Endothelial cell of umbilical vein (primary cell): ENCODE data around the gene NPHS1. TPM values are rescaled to one million over a fixed set of nuclear protein-coding genes. Genes with fewer than 3 reads are reported as not detected.

Experiments used
- BruUV-seq: library from RNA; stranded (reverse); fragments of 400-500 nt; replicated peaks from 2 replicates; lab custom pipeline; 2021; lab: Mats Ljungman, UMichigan
- CTCF ChIA-PET: fragments of 300-600, 350-600 bp; sonication (Branson Sonifier 250); formaldehyde crosslinking; loops from one replicate; lab custom pipeline; 2021; ENCODE audit warnings: antibody characterized with exemption, inconsistent platforms; lab: Charles Lee
- POLR2A ChIA-PET: fragments of 300-600, 350-600 bp; sonication (Branson Sonifier 250); formaldehyde crosslinking; loops from one replicate; lab custom pipeline; 2021; ENCODE audit warnings: antibody characterized with exemption, inconsistent platforms; lab: Charles Lee
- DNase-seq: peaks from one replicate; pipeline ENCODE4 v3.0.0-alpha.2; 2011; ENCODE audit warnings: low read depth, low spot score
- FAIRE-seq: peaks from 2 replicates; lab custom pipeline; 2011; peaks lifted over from hg19 to GRCh38; lab: Jason Lieb, UNC
- H2AFZ ChIP-seq: 2 replicates; pipeline ENCODE4 v1.6.0; 2012; ENCODE audit warnings: low read depth, low read length, control low read depth, inconsistent platforms
- H3K27ac ChIP-seq: 2 replicates; pipeline ENCODE4 v1.5.1; 2011; ENCODE audit warnings: low read depth, mild to moderate bottlenecking, control low read depth, low read length, moderate library complexity; ENCODE audit not compliant: insufficient read depth
- H3K27me3 ChIP-seq, 2 experiments: 2 replicates each; pipeline versions ENCODE4 v1.6.0 to v1.6.1; 2011; ENCODE audit warnings: low read length in 2 of 2, mixed read lengths in 1 of 2; ENCODE audit not compliant: control insufficient read depth in 2 of 2, insufficient read depth in 2 of 2
- H3K36me3 ChIP-seq, 2 experiments: 2 replicates in 1 of 2; 3 replicates in 1 of 2; pipeline ENCODE4 v1.5.1; 2011; ENCODE audit warnings: low read length in 2 of 2, mild to moderate bottlenecking in 1 of 2, moderate library complexity in 1 of 2; ENCODE audit not compliant: control insufficient read depth in 2 of 2, insufficient read depth in 2 of 2; ENCODE audit errors: extremely low read depth in 1 of 2
- H3K4me1 ChIP-seq: 3 replicates; pipeline ENCODE4 v1.5.1; 2011; ENCODE audit warnings: mild to moderate bottlenecking, low read length; ENCODE audit not compliant: control insufficient read depth, insufficient read depth; ENCODE audit errors: extremely low read depth
- H3K4me2 ChIP-seq: 2 replicates; pipeline ENCODE4 v1.6.1; 2011; ENCODE audit warnings: low read length, control low read depth, mixed read lengths; ENCODE audit not compliant: insufficient read depth
- H3K4me3 ChIP-seq, 3 experiments: fragments of 200-600 bp in 1 of 3; sonication (generic), shearing (Covaris generic) in 1 of 3; replicated peaks in 1 of 3; 2 replicates each; pipeline ENCODE4 v1.5.1; 2011 to 2016; ENCODE audit warnings: control low read depth in 3 of 3, low read length in 3 of 3, mild to moderate bottlenecking in 2 of 3, inconsistent platforms in 1 of 3, low read depth in 1 of 3, moderate library complexity in 1 of 3; ENCODE audit not compliant: insufficient read depth in 1 of 3
- H3K79me2 ChIP-seq: 2 replicates; pipeline ENCODE4 v1.6.0; 2012; ENCODE audit warnings: low read length, inconsistent platforms; ENCODE audit not compliant: control insufficient read depth, insufficient read depth
- H3K9ac ChIP-seq: replicated peaks from 2 replicates; pipeline ENCODE3; 2011; ENCODE audit warnings: low read length, control low read depth; ENCODE audit not compliant: insufficient read depth; ENCODE audit errors: extremely low read depth
- H3K9me1 ChIP-seq: replicated peaks from 3 replicates; pipeline ENCODE4 v1.6.0; 2011; ENCODE audit warnings: mild to moderate bottlenecking, low read length; ENCODE audit not compliant: control insufficient read depth, insufficient read depth; ENCODE audit errors: extremely low read depth
- H3K9me3 ChIP-seq: replicated peaks from 2 replicates; pipeline ENCODE4 v1.5.1; 2012; ENCODE audit warnings: low read length, inconsistent platforms; ENCODE audit not compliant: control insufficient read depth, insufficient read depth
- H4K20me1 ChIP-seq: replicated peaks from 2 replicates; pipeline ENCODE3; 2011; ENCODE audit warnings: mild to moderate bottlenecking, low read length; ENCODE audit not compliant: control insufficient read depth, insufficient read depth; ENCODE audit errors: extremely low read depth
- CTCF ChIP-seq, 2 donors: IDR thresholded peaks; 1 replicate in 1 of 2; 2 replicates in 1 of 2; pipeline ENCODE4 v1.5.1; 2011; ENCODE audit warnings: low read length in 2 of 2, mild to moderate bottlenecking in 2 of 2, moderate library complexity in 2 of 2, control low read depth in 1 of 2, inconsistent platforms in 1 of 2, low read depth in 1 of 2; ENCODE audit not compliant: insufficient read depth in 1 of 2; ENCODE audit errors: extremely low read depth in 1 of 2
- EZH2 ChIP-seq: IDR thresholded peaks from 2 replicates; pipeline ENCODE4 v1.6.1; 2012; ENCODE audit warnings: borderline replicate concordance, low read depth, mild to moderate bottlenecking, moderate library complexity, low read length, inconsistent platforms; ENCODE audit not compliant: severe bottlenecking
- FOS ChIP-seq: IDR thresholded peaks from 2 replicates; pipeline ENCODE4 v1.6.1; 2011; ENCODE audit warnings: mild to moderate bottlenecking, low read length, moderate library complexity, borderline replicate concordance; ENCODE audit not compliant: insufficient read depth
- GATA2 ChIP-seq: IDR thresholded peaks from 2 replicates; pipeline ENCODE4 v1.7.0; 2011; ENCODE audit warnings: low read depth, mild to moderate bottlenecking, moderate library complexity, mixed read lengths, low read length; ENCODE audit not compliant: insufficient read length, insufficient read depth
- JUN ChIP-seq: IDR thresholded peaks from 2 replicates; pipeline ENCODE4 v1.6.1; 2011; ENCODE audit warnings: borderline replicate concordance, low read depth; ENCODE audit not compliant: insufficient read length, insufficient read depth
- MAX ChIP-seq: IDR thresholded peaks from 2 replicates; pipeline ENCODE4 v1.6.1; 2011; ENCODE audit not compliant: insufficient read depth, insufficient read length
- MYC ChIP-seq: IDR thresholded peaks from one replicate; pipeline ENCODE4 v1.6.1; 2011; ENCODE audit warnings: mild to moderate bottlenecking, low read depth, low read length
- POLR2A ChIP-seq: IDR thresholded peaks from 2 replicates; pipeline ENCODE4 v1.6.1; 2012; ENCODE audit warnings: low read depth, mild to moderate bottlenecking, control low read depth, low read length
- POLR2AphosphoS5 ChIP-seq: IDR thresholded peaks from 2 replicates; pipeline ENCODE4 v1.6.1; 2012; ENCODE audit warnings: low read depth, mild to moderate bottlenecking, control low read depth, low read length, moderate library complexity; ENCODE audit not compliant: insufficient read depth
- dilution Hi-C: fragments of 300-500 bp; cut with MboI; formaldehyde crosslinking; loops from one replicate; pipeline ENCODE4 v1.15.0; 2019; ENCODE audit warnings: low sequenced_read_pairs; ENCODE audit not compliant: extremely low pct_ligation_motif_present
- intact Hi-C: fragments of 100-400 bp; cut with micrococcal nuclease; formaldehyde crosslinking; loops from one replicate; pipeline ENCODE4 v1.10.0; 2022
- polyA plus RNA-seq, 4 experiments: library from polyadenylated mRNA; depleted of rRNA in 3 of 4; stranded (reverse) in 3 of 4; unstranded in 1 of 4; fragments of >200 nt; gene quantifications; 2 replicates each; pipeline versions ENCODE4 v1.2.1 to v1.2.3, GENCODE V29; 2011 to 2012; ENCODE audit warnings: missing spikeins in 1 of 4
- total RNA-seq: library from RNA; stranded (reverse); gene quantifications from 2 replicates; pipeline ENCODE4 v1.2.3, GENCODE V29; 2021

The NPHS1 gene
- total and polyA plus RNA-seq, 2 donors (not counting 3 experiments of a cell fraction or from before 2014, with no cell fraction given), result not detected

- no peak overlapping the region for H3K27ac ChIP-seq
- no peaks in the 10 kb centered on the region for H4K20me1 ChIP-seq
- no peak overlapping the region for H3K9ac ChIP-seq
- H3K27me3 ChIP-seq, result peaks cover 37 to 58% of the 10 kb centered on the region in 2 experiments
- H3K9me3 ChIP-seq, result no peaks in the 10 kb centered on the region
- no peak for TF ChIP-seq POLR2A
- no peak for TF ChIP-seq CTCF (IDR thresholded peaks at IDR 0.05; ENCODE audit: extremely low read depth in 1 of 2, insufficient read depth in 1 of 2, low read depth in 1 of 2, low read length in 2 of 2)
- TF ChIP-seq MAX, result no peak
- no peak for TF ChIP-seq GATA2
- no peak for TF ChIP-seq POLR2AphosphoS5
- TF ChIP-seq JUN, result no peak
- no peak for TF ChIP-seq EZH2
- TF ChIP-seq FOS, result no peak
- TF ChIP-seq MYC, result no peak
- no peak for DNase-seq
- H3K4me3 ChIP-seq, result no peak overlapping the region
- no peaks in the 10 kb centered on the region for H3K36me3 ChIP-seq
- intact Hi-C loops (no loop called here), dilution Hi-C loops (no loop called here)
- no peak for FAIRE-seq
- H2AFZ ChIP-seq, result no peak overlapping the region
- H3K9me1 ChIP-seq, result no peaks in the 10 kb centered on the region
- H3K4me2 ChIP-seq, result no peak overlapping the region
- H3K4me1 ChIP-seq, result no peaks in the 10 kb centered on the region
- CTCF ChIA-PET, result no interaction called here
- no peaks in the 10 kb centered on the region for H3K79me2 ChIP-seq
- no TSS peak for BruUV-seq
- POLR2A ChIA-PET, result no interaction called here
Observed at GRCh38 chr19:35858311-35858710, 6.0 kb upstream of the NPHS1 start.
